K562 (cell line): ENCODE data around the gene RILP.

Experiments used
- ARNT ChIP-seq, 2 experiments: fragments of 450-650 bp; IDR thresholded peaks; 2 replicates each; pipeline ENCODE4 v1.6.1; 2016; ENCODE audit warnings: mild to moderate bottlenecking in 1 of 2
- CBX5 ChIP-seq: IDR thresholded peaks from 2 replicates; pipeline ENCODE4 v1.6.1; 2014; ENCODE audit warnings: low read depth, borderline replicate concordance
- CREM ChIP-seq: IDR thresholded peaks from 2 replicates; pipeline ENCODE4 v1.6.1; 2014; ENCODE audit warnings: antibody characterized with exemption, low read depth
- CTBP1 ChIP-seq: fragments of 450-650 bp; IDR thresholded peaks from 2 replicates; pipeline ENCODE4 v1.6.1; 2016; ENCODE audit warnings: borderline replicate concordance
- JUND ChIP-seq, 2 experiments: IDR thresholded peaks; 2 replicates in 1 of 2; 3 replicates in 1 of 2; pipeline ENCODE4 v1.6.1; 2011; ENCODE audit warnings: borderline replicate concordance in 2 of 2, low read depth in 2 of 2, low read length in 2 of 2, improper control_type of control experiment in 1 of 2, missing biosample characterization in 1 of 2, missing genetic modification characterization in 1 of 2, missing genetic modification reagents in 1 of 2
- POLR2A ChIP-seq: fragments of 450-650 bp; conservative IDR thresholded peaks from 2 replicates; pipeline ENCODE4 v1.6.1; 2016
- RCOR1 ChIP-seq, 2 experiments: IDR thresholded peaks; 2 replicates each; pipeline ENCODE4 v1.6.1; 2012; ENCODE audit warnings: low read depth in 2 of 2, low read length in 2 of 2, borderline replicate concordance in 1 of 2, improper control_type of control experiment in 1 of 2
- RHOXF2B ChIP-seq: fragments of 250-450 bp; sonication (Bioruptor Pico); conservative IDR thresholded peaks from 2 replicates; pipeline ENCODE4 v1.5.1; 2021
- TOE1 ChIP-seq, 2 experiments: fragments of 450-650 bp in 1 of 2; sonication (generic) in 1 of 2; formaldehyde crosslinking in 1 of 2; IDR thresholded peaks; 2 replicates each; pipeline versions ENCODE4 v1.7.1 to v1.8.0; 2016 to 2022; ENCODE audit warnings: borderline replicate concordance in 2 of 2, mild to moderate bottlenecking in 2 of 2, antibody characterized with exemption in 1 of 2, inconsistent platforms in 1 of 2, low read depth in 1 of 2, missing genetic modification reagents in 1 of 2, moderate library complexity in 1 of 2
- ZNF253 ChIP-seq: fragments of 250-450 bp; sonication (Bioruptor Pico); conservative IDR thresholded peaks from 2 replicates; pipeline ENCODE4 v1.6.1; 2021; ENCODE audit warnings: mild to moderate bottlenecking
- TF ChIP-seq, protein P1 (sequence below), 3 experiments: IDR thresholded peaks in 2 of 3; conservative IDR thresholded peaks in 1 of 3; 2 replicates each; pipeline ENCODE4 v1.5.1; 2011 to 2012; ENCODE audit warnings: low read length in 3 of 3, mild to moderate bottlenecking in 3 of 3, control low read depth in 2 of 3, improper control_type of control experiment in 1 of 3, inconsistent platforms in 1 of 3, low read depth in 1 of 3, mixed read lengths in 1 of 3, moderate library complexity in 1 of 3; ENCODE audit not compliant: insufficient read depth in 2 of 3
- TF ChIP-seq, protein P2 (sequence below): fragments of 450-650 bp; IDR thresholded peaks from 2 replicates; pipeline ENCODE4 v1.6.1; 2017; ENCODE audit warnings: antibody characterized with exemption, mild to moderate bottlenecking
- TF ChIP-seq, protein P3 (sequence below), 2 experiments: fragments of 450-650 bp; formaldehyde crosslinking in 1 of 2; IDR thresholded peaks; 2 replicates each; pipeline versions ENCODE4 v1.4.0 to v1.6.1; 2014 to 2020; ENCODE audit warnings: mild to moderate bottlenecking in 2 of 2, borderline replicate concordance in 1 of 2, low read depth in 1 of 2

DNA sequence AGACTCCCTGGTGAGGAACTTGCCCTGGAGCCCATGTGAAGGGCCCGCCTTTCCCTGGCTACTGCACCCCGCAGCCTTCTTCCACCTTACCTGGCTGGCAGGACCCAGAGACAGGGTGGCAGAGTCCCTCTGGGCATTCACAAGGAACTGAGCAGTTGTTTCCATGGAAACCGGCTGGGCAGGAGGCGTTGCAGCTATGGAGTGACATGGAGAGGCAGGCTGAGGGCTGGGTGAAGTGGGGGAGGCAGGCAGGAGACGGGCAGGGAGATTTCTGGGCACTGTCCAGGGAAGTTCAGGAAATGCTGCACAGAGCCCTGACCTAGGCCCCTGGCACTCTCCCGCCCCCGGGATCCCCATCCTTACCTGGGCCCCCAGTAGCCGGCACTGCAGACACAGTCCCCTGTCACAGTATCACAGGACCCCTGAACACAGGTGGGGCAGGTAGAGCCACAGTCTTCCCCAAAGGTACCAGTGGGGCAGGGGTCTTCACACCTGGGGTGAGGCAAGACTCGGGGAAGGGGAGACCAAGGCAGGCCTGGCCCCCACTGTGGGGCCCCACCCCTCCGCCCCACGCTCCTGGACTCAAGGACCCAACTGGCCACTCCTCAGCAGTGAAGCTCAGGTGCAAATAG is 10.0 kb downstream of the RILP start:
- TF ChIP-seq CREM (no peak), RCOR1 (IDR thresholded peaks at IDR 0.05; ENCODE audit: borderline replicate concordance in 1 of 2, low read depth in 2 of 2, low read length in 2 of 2) (no peak), POLR2A (no peak), ZNF253 (CRISPR knock-in tag) (no peak), CBX5 (no peak), ARNT (IDR thresholded peaks at IDR 0.05) (no peak), CTBP1 (no peak), RHOXF2B (CRISPR knock-in tag) (no peak), TOE1 (IDR thresholded peaks at IDR 0.05; ENCODE audit: borderline replicate concordance) (no peak), TOE1 (CRISPR knock-in tag; IDR thresholded peaks at IDR 0.05; ENCODE audit: borderline replicate concordance, low read depth) (no peak), JUND (IDR thresholded peaks at IDR 0.05; ENCODE audit: borderline replicate concordance, low read depth, low read length) (no peak), JUND (tag; IDR thresholded peaks at IDR 0.05; ENCODE audit: borderline replicate concordance, low read depth, low read length) (no peak)
- TF ChIP-seq, protein P1, sequence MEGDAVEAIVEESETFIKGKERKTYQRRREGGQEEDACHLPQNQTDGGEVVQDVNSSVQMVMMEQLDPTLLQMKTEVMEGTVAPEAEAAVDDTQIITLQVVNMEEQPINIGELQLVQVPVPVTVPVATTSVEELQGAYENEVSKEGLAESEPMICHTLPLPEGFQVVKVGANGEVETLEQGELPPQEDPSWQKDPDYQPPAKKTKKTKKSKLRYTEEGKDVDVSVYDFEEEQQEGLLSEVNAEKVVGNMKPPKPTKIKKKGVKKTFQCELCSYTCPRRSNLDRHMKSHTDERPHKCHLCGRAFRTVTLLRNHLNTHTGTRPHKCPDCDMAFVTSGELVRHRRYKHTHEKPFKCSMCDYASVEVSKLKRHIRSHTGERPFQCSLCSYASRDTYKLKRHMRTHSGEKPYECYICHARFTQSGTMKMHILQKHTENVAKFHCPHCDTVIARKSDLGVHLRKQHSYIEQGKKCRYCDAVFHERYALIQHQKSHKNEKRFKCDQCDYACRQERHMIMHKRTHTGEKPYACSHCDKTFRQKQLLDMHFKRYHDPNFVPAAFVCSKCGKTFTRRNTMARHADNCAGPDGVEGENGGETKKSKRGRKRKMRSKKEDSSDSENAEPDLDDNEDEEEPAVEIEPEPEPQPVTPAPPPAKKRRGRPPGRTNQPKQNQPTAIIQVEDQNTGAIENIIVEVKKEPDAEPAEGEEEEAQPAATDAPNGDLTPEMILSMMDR (IDR thresholded peaks at IDR 0.05 in 2 of 3, conservative IDR thresholded peaks at IDR 0.05 in 1 of 3; ENCODE audit: insufficient read depth in 2 of 3, low read depth in 1 of 3, low read length in 3 of 3): no peak
- TF ChIP-seq, protein P2, sequence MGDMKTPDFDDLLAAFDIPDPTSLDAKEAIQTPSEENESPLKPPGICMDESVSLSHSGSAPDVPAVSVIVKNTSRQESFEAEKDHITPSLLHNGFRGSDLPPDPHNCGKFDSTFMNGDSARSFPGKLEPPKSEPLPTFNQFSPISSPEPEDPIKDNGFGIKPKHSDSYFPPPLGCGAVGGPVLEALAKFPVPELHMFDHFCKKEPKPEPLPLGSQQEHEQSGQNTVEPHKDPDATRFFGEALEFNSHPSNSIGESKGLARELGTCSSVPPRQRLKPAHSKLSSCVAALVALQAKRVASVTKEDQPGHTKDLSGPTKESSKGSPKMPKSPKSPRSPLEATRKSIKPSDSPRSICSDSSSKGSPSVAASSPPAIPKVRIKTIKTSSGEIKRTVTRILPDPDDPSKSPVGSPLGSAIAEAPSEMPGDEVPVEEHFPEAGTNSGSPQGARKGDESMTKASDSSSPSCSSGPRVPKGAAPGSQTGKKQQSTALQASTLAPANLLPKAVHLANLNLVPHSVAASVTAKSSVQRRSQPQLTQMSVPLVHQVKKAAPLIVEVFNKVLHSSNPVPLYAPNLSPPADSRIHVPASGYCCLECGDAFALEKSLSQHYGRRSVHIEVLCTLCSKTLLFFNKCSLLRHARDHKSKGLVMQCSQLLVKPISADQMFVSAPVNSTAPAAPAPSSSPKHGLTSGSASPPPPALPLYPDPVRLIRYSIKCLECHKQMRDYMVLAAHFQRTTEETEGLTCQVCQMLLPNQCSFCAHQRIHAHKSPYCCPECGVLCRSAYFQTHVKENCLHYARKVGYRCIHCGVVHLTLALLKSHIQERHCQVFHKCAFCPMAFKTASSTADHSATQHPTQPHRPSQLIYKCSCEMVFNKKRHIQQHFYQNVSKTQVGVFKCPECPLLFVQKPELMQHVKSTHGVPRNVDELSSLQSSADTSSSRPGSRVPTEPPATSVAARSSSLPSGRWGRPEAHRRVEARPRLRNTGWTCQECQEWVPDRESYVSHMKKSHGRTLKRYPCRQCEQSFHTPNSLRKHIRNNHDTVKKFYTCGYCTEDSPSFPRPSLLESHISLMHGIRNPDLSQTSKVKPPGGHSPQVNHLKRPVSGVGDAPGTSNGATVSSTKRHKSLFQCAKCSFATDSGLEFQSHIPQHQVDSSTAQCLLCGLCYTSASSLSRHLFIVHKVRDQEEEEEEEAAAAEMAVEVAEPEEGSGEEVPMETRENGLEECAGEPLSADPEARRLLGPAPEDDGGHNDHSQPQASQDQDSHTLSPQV: no peak
- TF ChIP-seq, protein P3, sequence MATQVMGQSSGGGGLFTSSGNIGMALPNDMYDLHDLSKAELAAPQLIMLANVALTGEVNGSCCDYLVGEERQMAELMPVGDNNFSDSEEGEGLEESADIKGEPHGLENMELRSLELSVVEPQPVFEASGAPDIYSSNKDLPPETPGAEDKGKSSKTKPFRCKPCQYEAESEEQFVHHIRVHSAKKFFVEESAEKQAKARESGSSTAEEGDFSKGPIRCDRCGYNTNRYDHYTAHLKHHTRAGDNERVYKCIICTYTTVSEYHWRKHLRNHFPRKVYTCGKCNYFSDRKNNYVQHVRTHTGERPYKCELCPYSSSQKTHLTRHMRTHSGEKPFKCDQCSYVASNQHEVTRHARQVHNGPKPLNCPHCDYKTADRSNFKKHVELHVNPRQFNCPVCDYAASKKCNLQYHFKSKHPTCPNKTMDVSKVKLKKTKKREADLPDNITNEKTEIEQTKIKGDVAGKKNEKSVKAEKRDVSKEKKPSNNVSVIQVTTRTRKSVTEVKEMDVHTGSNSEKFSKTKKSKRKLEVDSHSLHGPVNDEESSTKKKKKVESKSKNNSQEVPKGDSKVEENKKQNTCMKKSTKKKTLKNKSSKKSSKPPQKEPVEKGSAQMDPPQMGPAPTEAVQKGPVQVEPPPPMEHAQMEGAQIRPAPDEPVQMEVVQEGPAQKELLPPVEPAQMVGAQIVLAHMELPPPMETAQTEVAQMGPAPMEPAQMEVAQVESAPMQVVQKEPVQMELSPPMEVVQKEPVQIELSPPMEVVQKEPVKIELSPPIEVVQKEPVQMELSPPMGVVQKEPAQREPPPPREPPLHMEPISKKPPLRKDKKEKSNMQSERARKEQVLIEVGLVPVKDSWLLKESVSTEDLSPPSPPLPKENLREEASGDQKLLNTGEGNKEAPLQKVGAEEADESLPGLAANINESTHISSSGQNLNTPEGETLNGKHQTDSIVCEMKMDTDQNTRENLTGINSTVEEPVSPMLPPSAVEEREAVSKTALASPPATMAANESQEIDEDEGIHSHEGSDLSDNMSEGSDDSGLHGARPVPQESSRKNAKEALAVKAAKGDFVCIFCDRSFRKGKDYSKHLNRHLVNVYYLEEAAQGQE (IDR thresholded peaks at IDR 0.05; ENCODE audit: borderline replicate concordance): no peak
- TF ChIP-seq, protein P3 (CRISPR knock-in tag; IDR thresholded peaks at IDR 0.05; ENCODE audit: low read depth): no peak
